ENCODE data around the gene TAF5L. TPM values are rescaled to one million over a fixed set of nuclear protein-coding genes. Genes with fewer than 3 reads are reported as not detected.

The TAF5L gene
- total and polyA plus RNA-seq, 10 donors = 7.0 to 24.7 (median 17.8) TPM

DNA sequence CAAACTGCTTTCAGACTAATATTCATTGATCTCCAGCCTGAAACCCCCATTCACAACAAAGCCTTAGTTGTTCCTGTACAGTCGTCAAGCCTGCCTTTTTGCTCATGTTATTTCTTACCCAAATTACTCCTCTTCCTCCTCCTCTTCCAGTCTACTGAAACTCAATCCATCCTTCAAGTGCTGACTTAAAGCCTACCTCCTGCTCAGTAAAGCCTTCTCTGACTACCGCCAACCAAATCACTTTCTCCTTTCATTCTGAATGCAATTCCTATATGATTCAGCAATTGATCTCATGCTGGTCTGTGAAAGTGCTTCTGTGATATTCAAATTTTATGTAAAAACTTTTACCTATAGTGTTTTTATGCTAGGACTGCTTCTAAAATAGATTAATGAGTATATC, 18.6 kb downstream of the TAF5L start:
- no peak for DNase-seq
- TF ChIP-seq POLR2A (IDR thresholded peaks at IDR 0.05) (no peak), POLR2AphosphoS5 (IDR thresholded peaks at IDR 0.05) (no peak)
- TF ChIP-seq, protein P1, sequence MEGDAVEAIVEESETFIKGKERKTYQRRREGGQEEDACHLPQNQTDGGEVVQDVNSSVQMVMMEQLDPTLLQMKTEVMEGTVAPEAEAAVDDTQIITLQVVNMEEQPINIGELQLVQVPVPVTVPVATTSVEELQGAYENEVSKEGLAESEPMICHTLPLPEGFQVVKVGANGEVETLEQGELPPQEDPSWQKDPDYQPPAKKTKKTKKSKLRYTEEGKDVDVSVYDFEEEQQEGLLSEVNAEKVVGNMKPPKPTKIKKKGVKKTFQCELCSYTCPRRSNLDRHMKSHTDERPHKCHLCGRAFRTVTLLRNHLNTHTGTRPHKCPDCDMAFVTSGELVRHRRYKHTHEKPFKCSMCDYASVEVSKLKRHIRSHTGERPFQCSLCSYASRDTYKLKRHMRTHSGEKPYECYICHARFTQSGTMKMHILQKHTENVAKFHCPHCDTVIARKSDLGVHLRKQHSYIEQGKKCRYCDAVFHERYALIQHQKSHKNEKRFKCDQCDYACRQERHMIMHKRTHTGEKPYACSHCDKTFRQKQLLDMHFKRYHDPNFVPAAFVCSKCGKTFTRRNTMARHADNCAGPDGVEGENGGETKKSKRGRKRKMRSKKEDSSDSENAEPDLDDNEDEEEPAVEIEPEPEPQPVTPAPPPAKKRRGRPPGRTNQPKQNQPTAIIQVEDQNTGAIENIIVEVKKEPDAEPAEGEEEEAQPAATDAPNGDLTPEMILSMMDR (IDR thresholded peaks at IDR 0.05 in 8 of 11, conservative IDR thresholded peaks at IDR 0.05 in 3 of 11) = no peak
- 80 to 86% (median 84%) methylated on average over 2 of the region's 2 CpGs for WGBS, 5 donors
- Histone ChIP-seq H3K36me3 (peaks cover 5 to 100% (median 68%) of the 10 kb centered on the region in 6 donors), H3K27me3 (replicated peaks in 1 of 7) (no peaks in the 10 kb centered on the region), H3K4me3 (no peak overlapping the region), H3K4me1 (no peaks in the 10 kb centered on the region), H3K9me3 (no peaks in the 10 kb centered on the region), H3K27ac (no peak overlapping the region)
- intact Hi-C loops (cut with DNase I; ENCODE audit: low total_unique reads) = no loop called here

GRCh38 chr1:229603371-229604005, 22.4 kb downstream of the TAF5L start:
- no peak for DNase-seq
- Histone ChIP-seq H3K4me1 (no peaks in the 10 kb centered on the region), H3K36me3 (peaks cover 0 to 99% (median 48%) of the 10 kb centered on the region in 6 donors), H3K27me3 (replicated peaks in 1 of 7) (no peaks in the 10 kb centered on the region), H3K9me3 (no peaks in the 10 kb centered on the region), H3K27ac (no peak overlapping the region), H3K4me3 (no peak overlapping the region)
- WGBS, 5 donors = 81 to 91% (median 89%) methylated on average over 7 of the region's 7 CpGs
- TF ChIP-seq POLR2AphosphoS5 (IDR thresholded peaks at IDR 0.05) (no peak), POLR2A (IDR thresholded peaks at IDR 0.05) (no peak)
- TF ChIP-seq, protein P1 (IDR thresholded peaks at IDR 0.05 in 8 of 11, conservative IDR thresholded peaks at IDR 0.05 in 3 of 11) = no peak
- intact Hi-C loops (cut with DNase I; ENCODE audit: low total_unique reads) = no loop called here

DNA sequence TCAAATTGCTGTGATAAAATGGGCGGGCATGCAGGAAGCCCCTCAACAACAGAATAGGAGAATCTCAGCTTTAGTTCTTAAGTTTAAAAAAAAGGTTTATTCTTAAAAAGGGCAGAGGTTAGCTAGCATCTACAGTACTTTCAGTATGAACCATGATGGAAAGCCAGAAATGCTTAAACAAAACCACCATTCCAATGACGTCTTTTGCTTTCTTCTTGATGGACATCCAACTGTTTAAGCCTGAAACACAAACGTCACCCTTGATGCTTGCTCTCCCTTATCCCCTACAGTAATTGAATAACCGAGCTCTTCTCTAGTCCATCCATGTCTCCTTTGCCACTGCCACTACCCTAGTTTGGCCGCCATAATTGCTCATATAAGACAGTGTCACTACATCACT, 25.7 kb downstream of the TAF5L start:
- Histone ChIP-seq H3K4me1 (no peaks in the 10 kb centered on the region), H3K36me3 (peaks cover 0 to 96% (median 35%) of the 10 kb centered on the region in 6 donors), H3K4me3 (no peak overlapping the region), H3K27me3 (replicated peaks in 1 of 7) (no peaks in the 10 kb centered on the region), H3K27ac (no peak overlapping the region), H3K9me3 (no peaks in the 10 kb centered on the region)
- TF ChIP-seq POLR2AphosphoS5 (IDR thresholded peaks at IDR 0.05) (no peak), POLR2A (IDR thresholded peaks at IDR 0.05) (no peak)
- TF ChIP-seq, protein P1 (IDR thresholded peaks at IDR 0.05 in 8 of 11, conservative IDR thresholded peaks at IDR 0.05 in 3 of 11) = no peak
- WGBS, 5 donors = 90 to 95% (median 92%) methylated on average over 5 of the region's 5 CpGs
- no peak for DNase-seq
- intact Hi-C loops (cut with DNase I; ENCODE audit: low total_unique reads) = no loop called here

GRCh38 chr1:229599218-229599954, 26.5 kb downstream of the TAF5L start:
- Histone ChIP-seq H3K27ac (no peak overlapping the region), H3K4me1 (no peaks in the 10 kb centered on the region), H3K9me3 (no peaks in the 10 kb centered on the region), H3K4me3 (no peak overlapping the region), H3K27me3 (replicated peaks in 1 of 7) (no peaks in the 10 kb centered on the region), H3K36me3 (peaks cover under 1 to 96% (median 39%) of the 10 kb centered on the region in 6 donors)
- intact Hi-C loops (cut with DNase I; ENCODE audit: low total_unique reads) = no loop called here
- no peak for DNase-seq
- WGBS, 5 donors = 91 to 96% (median 95%) methylated on average over 3 of the region's 3 CpGs
- TF ChIP-seq, protein P1 (IDR thresholded peaks at IDR 0.05 in 8 of 11, conservative IDR thresholded peaks at IDR 0.05 in 3 of 11) = no peak
- no peak for TF ChIP-seq POLR2A (IDR thresholded peaks at IDR 0.05)
- TF ChIP-seq POLR2AphosphoS5 (IDR thresholded peaks at IDR 0.05) = no peak

Measured in spleen (tissue), 11 donors.